PC-3 (cell line): ENCODE measurements around the gene TCAP.

Experiments
- CTCF ChIP-seq: fragments of 300-600 bp; sonication (generic); conservative IDR thresholded peaks from 2 replicates; pipeline ENCODE4 v1.5.1; 2017; ENCODE audit warnings: antibody characterized with exemption, low read depth, mild to moderate bottlenecking, low read length
- EZH2phosphoT487 ChIP-seq: fragments of 300-600 bp; sonication (generic); IDR thresholded peaks from 2 replicates; pipeline ENCODE4 v1.6.1; 2018; ENCODE audit warnings: mild to moderate bottlenecking, antibody characterized with exemption, low read length, borderline replicate concordance

- no peak for TF ChIP-seq CTCF
- TF ChIP-seq EZH2phosphoT487 = no peak
Observed at GRCh38 chr17:39624313-39624712, 40.8 kb upstream of the TCAP start.
